Measurements from ENCODE around the gene ATP4A.

GRCh38 chr19:35549174-35549788, 14.2 kb downstream of the ATP4A start:
- no peak for TF ChIP-seq TCF12 (IDR thresholded peaks at IDR 0.05; ENCODE audit: low read depth)
- no peak for TF ChIP-seq EP300 (IDR thresholded peaks at IDR 0.05; ENCODE audit: borderline replicate concordance)
- TF ChIP-seq YY1 (IDR thresholded peaks at IDR 0.05; ENCODE audit: low read depth): no peak
- TF ChIP-seq USF1 (IDR thresholded peaks at IDR 0.05): no peak
- TF ChIP-seq REST (IDR thresholded peaks at IDR 0.05; ENCODE audit: low read depth): no peak
- TF ChIP-seq NFIC (IDR thresholded peaks at IDR 0.05): no peak
- no peak for TF ChIP-seq ZBTB7A (IDR thresholded peaks at IDR 0.05; ENCODE audit: low read depth)
- TF ChIP-seq CREB1 (IDR thresholded peaks at IDR 0.05; ENCODE audit: low read depth): no peak

All from Ishikawa (cell line).